GM08714 (cell line): Measurements from ENCODE around the gene COA3.
"Not testable (repeated sequence)": the region's sequence is repeated elsewhere in the genome, so short reads cannot be mapped to it uniquely, and the experiment has no call there.

Source experiments
- H3K4me3 ChIP-seq: fragments of 200-500 bp; sonication (Bioruptor generic); 2 replicates; pipeline ENCODE4 v1.5.1; 2014; ENCODE audit warnings: mild to moderate bottlenecking, low read length, inconsistent platforms
- ZNF274 ChIP-seq: IDR thresholded peaks from 2 replicates; pipeline ENCODE4 v1.6.1; 2012; ENCODE audit warnings: mild to moderate bottlenecking, low read depth, low read length

Gene COA3

GRCh38 chr17:42781639-42782165 is 16.8 kb downstream of the COA3 start:
- no peak overlapping the region for H3K4me3 ChIP-seq

GRCh38 chr17:42780851-42781638 is 17.5 kb downstream of the COA3 start:
- H3K4me3 ChIP-seq, result no peak overlapping the region
- no peak for TF ChIP-seq ZNF274

More at GRCh38 chr17:42781639-42782165, 16.8 kb downstream of the COA3 start:
- no peak for TF ChIP-seq ZNF274

- H3K4me3 ChIP-seq, result no peak within 1 kb of the TSS
- no peak for TF ChIP-seq ZNF274
Observed at GRCh38 chr17:42779936-42780850, 18.3 kb downstream of the COA3 start, which contains the start of gene WNK4. TSS of gene WNK4 (plus strand) at chr17:42780610. CDS start at chr17:42780699, 89 bp downstream.

GRCh38 chr17:42779304-42779935 is 19.1 kb downstream of the COA3 start:
- TF ChIP-seq ZNF274, result no peak
- H3K4me3 ChIP-seq, result no peak overlapping the region

GRCh38 chr17:42778570-42778969 is 19.9 kb downstream of the COA3 start:
- H3K4me3 ChIP-seq, result no peak overlapping the region
- no peak for TF ChIP-seq ZNF274

GRCh38 chr17:42775534-42776098 is 22.9 kb downstream of the COA3 start:
- no peak for TF ChIP-seq ZNF274
- no peak overlapping the region for H3K4me3 ChIP-seq

GRCh38 chr17:42774066-42774745 is 24.3 kb downstream of the COA3 start:
- no peak for TF ChIP-seq ZNF274
- H3K4me3 ChIP-seq, result peak overlapping the region; percentile 72

GRCh38 chr17:42773290-42774035 is 25.0 kb downstream of the COA3 start, which contains the start of gene VPS25:
TSS of gene VPS25 (plus strand) at chr17:42773449. CDS start at chr17:42773476, 27 bp downstream.
- no peak for TF ChIP-seq ZNF274
- peak within 1 kb of the TSS; percentile 72 for H3K4me3 ChIP-seq

GRCh38 chr17:42772945-42773289 is 25.6 kb downstream of the COA3 start:
- TF ChIP-seq ZNF274, result no peak
- H3K4me3 ChIP-seq, result peak overlapping the region; percentile 72

- H3K4me3 ChIP-seq, result not testable (repeated sequence)
Observed at GRCh38 chr17:42769964-42770363, 28.5 kb downstream of the COA3 start.

- not testable (repeated sequence) for H3K4me3 ChIP-seq
Observed at GRCh38 chr17:42768006-42768405, 30.5 kb downstream of the COA3 start.

GRCh38 chr17:42767512-42767911 is 31.0 kb downstream of the COA3 start:
- TF ChIP-seq ZNF274, result no peak
- H3K4me3 ChIP-seq, result no peak overlapping the region

- TF ChIP-seq ZNF274, result no peak
- H3K4me3 ChIP-seq, result no peak overlapping the region
Observed at GRCh38 chr17:42766124-42766523, 32.4 kb downstream of the COA3 start.
